Neural progenitor cell (in vitro differentiated cells): Measurements from ENCODE around the gene PCCB.

ENCODE experiments used
- EZH2 ChIP-seq: fragments of 200-600 bp; sonication (generic); IDR thresholded peaks from 2 replicates; pipeline ENCODE4 v1.6.1; 2017; ENCODE audit warnings: antibody characterized with exemption, mild to moderate bottlenecking, moderate library complexity
- EZH2phosphoT487 ChIP-seq: fragments of 200-600 bp; sonication (generic); IDR thresholded peaks from 2 replicates; pipeline ENCODE4 v1.6.1; 2017; ENCODE audit warnings: antibody characterized with exemption

GRCh38 chr3:136332776-136333175 is 82.6 kb downstream of the PCCB start:
- TF ChIP-seq EZH2phosphoT487 (no peak), EZH2 (no peak)
